ENCODE measurements around the gene SDK2. TPM values are rescaled to one million over a fixed set of nuclear protein-coding genes. Genes with fewer than 3 reads are reported as not detected.

SDK2 gene
- total RNA-seq, 1 donor from 2014 or later = 3.9 TPM

GRCh38 chr17:73292031-73292531 lies 352.2 kb downstream of the SDK2 start:
- intact Hi-C loops (cut with micrococcal nuclease) = no loop called here

GRCh38 chr17:73291260-73291801 lies 352.9 kb downstream of the SDK2 start:
- intact Hi-C loops (cut with micrococcal nuclease) = no loop called here

- intact Hi-C loops (cut with micrococcal nuclease) = no loop called here
Measured at GRCh38 chr17:73290399-73291259, 353.6 kb downstream of the SDK2 start.

GRCh38 chr17:73289549-73290254 lies 354.5 kb downstream of the SDK2 start:
- intact Hi-C loops (cut with micrococcal nuclease) = no loop called here

- intact Hi-C loops (cut with micrococcal nuclease) = no loop called here
Measured at GRCh38 chr17:73288534-73289302, 355.5 kb downstream of the SDK2 start.

GRCh38 chr17:73286863-73287296 lies 357.4 kb downstream of the SDK2 start:
- intact Hi-C loops (cut with micrococcal nuclease) = no loop called here

- intact Hi-C loops (cut with micrococcal nuclease) = no loop called here
Measured at GRCh38 chr17:73285916-73286862, 358.1 kb downstream of the SDK2 start.

- intact Hi-C loops (cut with micrococcal nuclease) = no loop called here
Measured at GRCh38 chr17:73285603-73285908, 358.7 kb downstream of the SDK2 start.

- intact Hi-C loops (cut with micrococcal nuclease) = no loop called here
Measured at GRCh38 chr17:73284906-73285602, 359.2 kb downstream of the SDK2 start.
